SK-N-SH (cell line): ENCODE results near the gene IFI16. TPM values are rescaled to one million over a fixed set of nuclear protein-coding genes. Genes with fewer than 3 reads are reported as not detected.

Experiments used
- CTCF ChIA-PET: fragments of 300-600, 350-600 bp; formaldehyde crosslinking; extraction: SDS; loops from one replicate; lab custom pipeline; 2021; lab: Yijun Ruan, JAX
- POLR2A ChIA-PET: fragments of 350-600 bp; sonication (Branson Sonifier 250); formaldehyde crosslinking; extraction: SDS; loops from one replicate; lab custom pipeline; 2020; ENCODE audit warnings: antibody characterized with exemption, inconsistent platforms; lab: Yijun Ruan, JAX
- DNase-seq: peaks from one replicate; pipeline ENCODE4 v3.0.0; 2012
- H2AFZ ChIP-seq: fragments of 200-600 bp; sonication (generic); 2 replicates; pipeline ENCODE4 v1.8.1; 2016; ENCODE audit warnings: antibody characterized with exemption, mild to moderate bottlenecking, low read depth
- H3F3A ChIP-seq: fragments of 200-600 bp; sonication (generic); replicated peaks from 2 replicates; pipeline ENCODE3; 2016; ENCODE audit warnings: antibody characterized with exemption, mild to moderate bottlenecking; ENCODE audit not compliant: insufficient read depth
- H3K27ac ChIP-seq, 2 experiments: fragments of 200-500 bp in 1 of 2; fragments of 200-600 bp in 1 of 2; sonication (Bioruptor generic) in 1 of 2; sonication (generic), shearing (Covaris generic) in 1 of 2; 2 replicates each; pipeline versions ENCODE4 v1.5.1 to v1.6.1; 2014 to 2016; ENCODE audit warnings: low read depth in 2 of 2, inconsistent platforms in 1 of 2, low read length in 1 of 2, mild to moderate bottlenecking in 1 of 2, mixed read lengths in 1 of 2
- H3K27me3 ChIP-seq: fragments of 200-600 bp; sonication (generic), shearing (Covaris generic); 2 replicates; pipeline ENCODE4 v1.6.1; 2016; ENCODE audit warnings: mixed run types; ENCODE audit not compliant: insufficient read depth
- H3K36me3 ChIP-seq, 2 experiments: fragments of 200-500 bp in 1 of 2; fragments of 200-600 bp in 1 of 2; sonication (Bioruptor generic) in 1 of 2; sonication (generic) in 1 of 2; replicated peaks in 1 of 2; 2 replicates each; pipeline versions ENCODE3 to v1.5.1; 2014 to 2016; ENCODE audit warnings: low read length in 1 of 2, mild to moderate bottlenecking in 1 of 2; ENCODE audit not compliant: insufficient read depth in 2 of 2, control insufficient read depth in 1 of 2
- H3K4me1 ChIP-seq, 2 experiments: fragments of 200-500 bp in 1 of 2; fragments of 200-600 bp in 1 of 2; sonication (Bioruptor generic) in 1 of 2; sonication (generic), shearing (Covaris generic) in 1 of 2; 2 replicates each; pipeline versions ENCODE4 v1.5.1 to v1.6.1; 2014 to 2016; ENCODE audit warnings: low read depth in 1 of 2, low read length in 1 of 2, mixed run types in 1 of 2; ENCODE audit not compliant: insufficient read depth in 2 of 2, control insufficient read depth in 1 of 2
- H3K4me2 ChIP-seq: fragments of 200-600 bp; sonication (generic), shearing (Covaris generic); 2 replicates; pipeline ENCODE4 v1.6.1; 2017; ENCODE audit warnings: mixed run types
- H3K4me3 ChIP-seq, 2 experiments: fragments of 200-500 bp in 1 of 2; fragments of 200-600 bp in 1 of 2; sonication (Bioruptor generic) in 1 of 2; sonication (generic), shearing (Covaris generic) in 1 of 2; 2 replicates each; pipeline versions ENCODE4 v1.5.1 to v1.8.1; 2014 to 2016; ENCODE audit warnings: low read depth in 2 of 2, inconsistent platforms in 1 of 2, low read length in 1 of 2, mild to moderate bottlenecking in 1 of 2, mixed read lengths in 1 of 2, moderate library complexity in 1 of 2
- H3K79me2 ChIP-seq: fragments of 200-600 bp; sonication (generic); 2 replicates; pipeline ENCODE4 v1.8.1; 2017; ENCODE audit warnings: mild to moderate bottlenecking; ENCODE audit not compliant: insufficient read depth
- H3K9ac ChIP-seq: fragments of 200-600 bp; sonication (generic); 2 replicates; pipeline ENCODE4 v1.6.1; 2017; ENCODE audit warnings: mixed run types
- H3K9me2 ChIP-seq: fragments of 200-600 bp; sonication (generic); 2 replicates; pipeline ENCODE4 v1.6.1; 2017; ENCODE audit warnings: mixed run types
- H3K9me3 ChIP-seq: fragments of 200-600 bp; sonication (generic); 2 replicates; pipeline ENCODE4 v1.6.1; 2017; ENCODE audit warnings: mixed run types, mild to moderate bottlenecking, moderate library complexity
- H4K20me1 ChIP-seq: fragments of 200-600 bp; sonication (generic); 2 replicates; pipeline ENCODE4 v1.6.1; 2017; ENCODE audit warnings: mild to moderate bottlenecking, mixed run types; ENCODE audit not compliant: insufficient read depth
- FOXM1 ChIP-seq: IDR thresholded peaks from 2 replicates; pipeline ENCODE4 v1.4.0; 2012; ENCODE audit warnings: low read depth, mild to moderate bottlenecking
- GABPA ChIP-seq: IDR thresholded peaks from 2 replicates; pipeline ENCODE4 v1.4.0; 2012; ENCODE audit warnings: low read depth, mild to moderate bottlenecking
- MXI1 ChIP-seq: IDR thresholded peaks from 2 replicates; pipeline ENCODE4 v1.6.1; 2012; ENCODE audit warnings: mild to moderate bottlenecking, low read depth, low read length, improper control_type of control experiment
- NRF1 ChIP-seq: IDR thresholded peaks from 2 replicates; pipeline ENCODE4 v1.6.1; 2012; ENCODE audit warnings: low read depth, mild to moderate bottlenecking, low read length
- PBX3 ChIP-seq: IDR thresholded peaks from 2 replicates; pipeline ENCODE4; 2012
- RCOR1 ChIP-seq: fragments of 150-350 bp; IDR thresholded peaks from 2 replicates; pipeline ENCODE4 v1.6.1; 2017; ENCODE audit warnings: antibody characterized with exemption, low read length
- REST ChIP-seq: IDR thresholded peaks from 2 replicates; pipeline ENCODE4 v1.6.1; 2012; ENCODE audit warnings: mild to moderate bottlenecking, low read depth, low read length, moderate library complexity
- RXRA ChIP-seq: IDR thresholded peaks from 2 replicates; pipeline ENCODE4 v1.4.0; 2012; ENCODE audit warnings: low read depth, mild to moderate bottlenecking, borderline replicate concordance
- SIN3A ChIP-seq: IDR thresholded peaks from 2 replicates; pipeline ENCODE4 v1.6.1; 2012; ENCODE audit warnings: low read depth, mild to moderate bottlenecking, low read length, moderate library complexity, borderline replicate concordance
- SMC3 ChIP-seq: IDR thresholded peaks from 2 replicates; pipeline ENCODE4 v1.6.1; 2012; ENCODE audit warnings: low read depth, low read length, improper control_type of control experiment
- TCF12 ChIP-seq: IDR thresholded peaks from 2 replicates; pipeline ENCODE4 v1.4.0; 2012
- USF2 ChIP-seq: fragments of 150-350 bp; IDR thresholded peaks from 2 replicates; pipeline ENCODE4 v1.6.1; 2017; ENCODE audit warnings: antibody characterized with exemption, low read length, low read depth, borderline replicate concordance
- YY1 ChIP-seq: IDR thresholded peaks from 2 replicates; pipeline ENCODE4 v1.4.0; 2012; ENCODE audit warnings: low read depth, mild to moderate bottlenecking
- WGBS: methylation state at CpG from one replicate; pipeline ENCODE4 v1.1.6; 2017; ENCODE audit warnings: low lambda C conversion rate; 5-methylcytosine and 5-hydroxymethylcytosine counted together
- polyA plus RNA-seq, 3 experiments: library from polyadenylated mRNA; depleted of rRNA; stranded (reverse); fragments of >200 nt; gene quantifications; 2 replicates each; pipeline ENCODE4 v1.2.3, GENCODE V29; 2012

The IFI16 gene
- polyA plus RNA-seq, 1 of the 3 experiments (the other 2 are of a cell fraction) = 56.1 TPM

- TF ChIP-seq USF2 = no peak
- TF ChIP-seq MXI1 = peak; percentile 72; the same call in 1 of the 2 replicates
- TF ChIP-seq GABPA = no peak
- TF ChIP-seq NRF1 = no peak
- peak; percentile 82; the same call in 1 of the 2 replicates for TF ChIP-seq SIN3A
- TF ChIP-seq FOXM1 = no peak
- TF ChIP-seq PBX3 = peak; percentile 44; the same call in 1 of the 2 replicates
- no peak for TF ChIP-seq RCOR1
- no peak for TF ChIP-seq RXRA
- TF ChIP-seq REST = peak; percentile 40; the same call in 1 of the 2 replicates
Measured at GRCh38 chr1:158999316-159000069, 10.2 kb upstream of the IFI16 start (continued).

GRCh38 chr1:159000070-159000409, 9.7 kb upstream of the IFI16 start:
- Histone ChIP-seq H3K79me2 (no peaks in the 10 kb centered on the region), H3K9ac (peak overlapping the region; percentile 73), H4K20me1 (no peaks in the 10 kb centered on the region), H3K36me3 (no peaks in the 10 kb centered on the region), H3K4me2 (peak overlapping the region; percentile 85), H2AFZ (peak overlapping the region; percentile 96), H3K9me3 (no peaks in the 10 kb centered on the region), H3K9me2 (no peaks in the 10 kb centered on the region), H3K4me3 (peak overlapping the region; percentile 55 to 71), H3K27ac (peak overlapping the region; percentile 91 to 97), H3F3A (peaks cover 11% of the 10 kb centered on the region), H3K4me1 (peaks cover 0 to 6% of the 10 kb centered on the region in 2 experiments; a peak in 3 of 4 replicates), H3K27me3 (no peaks in the 10 kb centered on the region)
- POLR2A ChIA-PET = no interaction called here
- 2% methylated on average over 6 of the region's 6 CpGs for WGBS
- no peak for DNase-seq
- CTCF ChIA-PET = interaction anchor here (0.6 to 1.4 kb wide), 2 partner anchors 20 to 475 kb away, joined by 3 to 4 read pairs; no protein-coding TSS in a partner anchor
- TF ChIP-seq RXRA (no peak), REST (no peak), SMC3 (no peak), YY1 (0 out of 2 replicates have a peak, but pooled peaks have one; percentile 18), USF2 (no peak), TCF12 (0 out of 2 replicates have a peak, but pooled peaks have one; percentile 0), MXI1 (no peak)
